ENCODE measurements around the gene PTPN7. TPM values are rescaled to one million over a fixed set of nuclear protein-coding genes. Genes with fewer than 3 reads are reported as not detected.

The PTPN7 gene
- total RNA-seq, 2 donors from 2014 or later = not detected

- Mint-ChIP-seq H3K4me3 (no peak overlapping the region), H3K36me3 (ENCODE audit: low read depth) (no peaks in the 10 kb centered on the region), H3K9me3 (no peaks in the 10 kb centered on the region), H3K4me1 (peaks cover 2% of the 10 kb centered on the region), H3K27ac (no peak overlapping the region), H3K27me3 (ENCODE audit: insufficient read depth) (peaks cover 39% of the 10 kb centered on the region)
- Histone ChIP-seq H3K27ac (ENCODE audit: low read depth, low read length) (no peak overlapping the region), H3K9ac (ENCODE audit: extremely low read depth, low read length, poor library complexity, severe bottlenecking) (no peak overlapping the region), H3K27me3 (ENCODE audit: control insufficient read depth, insufficient read depth, low read length, poor library complexity, severe bottlenecking) (peaks cover 42% of the 10 kb centered on the region), H3K36me3 (ENCODE audit: control insufficient read depth, insufficient read depth, low read length) (no peaks in the 10 kb centered on the region), H3K9me3 (ENCODE audit: control insufficient read depth, low read length) (no peaks in the 10 kb centered on the region), H3K4me1 (ENCODE audit: control insufficient read depth, insufficient read depth, low read length) (peaks cover 1% of the 10 kb centered on the region), H3K4me3 (ENCODE audit: low read length) (no peak overlapping the region)
- DNase-seq = no peak
- TF ChIP-seq CTCF (conservative IDR thresholded peaks at IDR 0.05) = no peak
- 80 to 88% methylated on average over 1 of the region's 1 CpG for WGBS, 2 experiments (ENCODE audit: insufficient coverage in 1 of 2, insufficient read length in 1 of 2)
Observed at GRCh38 chr1:202198366-202198724, 37.9 kb upstream of the PTPN7 start.

GRCh38 chr1:202197653-202198365, 37.4 kb upstream of the PTPN7 start:
- TF ChIP-seq CTCF (conservative IDR thresholded peaks at IDR 0.05) = no peak
- no peak overlapping the region for H3K9ac ChIP-seq (ENCODE audit: extremely low read depth, low read length, poor library complexity, severe bottlenecking)
- Mint-ChIP-seq H3K36me3 (ENCODE audit: low read depth) (no peaks in the 10 kb centered on the region), H3K27me3 (ENCODE audit: insufficient read depth) (peaks cover 43% of the 10 kb centered on the region), H3K4me3 (no peak overlapping the region), H3K27ac (no peak overlapping the region), H3K9me3 (no peaks in the 10 kb centered on the region), H3K4me1 (peaks cover 2% of the 10 kb centered on the region)
- no peak for DNase-seq
- peaks cover 6% of the 10 kb centered on the region for H3K4me1 ChIP-seq (ENCODE audit: control insufficient read depth, insufficient read depth, low read length)
- H3K4me3 ChIP-seq (ENCODE audit: low read length) = no peak overlapping the region
- 91 to 98% methylated on average over 4 to 7 of the region's 7 CpGs for WGBS, 2 experiments (ENCODE audit: insufficient coverage in 1 of 2, insufficient read length in 1 of 2)
- no peaks in the 10 kb centered on the region for H3K9me3 ChIP-seq (ENCODE audit: control insufficient read depth, low read length)
- H3K36me3 ChIP-seq (ENCODE audit: control insufficient read depth, insufficient read depth, low read length) = no peaks in the 10 kb centered on the region
- H3K27ac ChIP-seq (ENCODE audit: low read depth, low read length) = no peak overlapping the region
- H3K27me3 ChIP-seq (ENCODE audit: control insufficient read depth, insufficient read depth, low read length, poor library complexity, severe bottlenecking) = peaks cover 48% of the 10 kb centered on the region

- 66 to 71% methylated on average over 4 to 11 of the region's 11 CpGs for WGBS, 2 experiments (ENCODE audit: insufficient coverage in 1 of 2, insufficient read length in 1 of 2)
- Histone ChIP-seq H3K27ac (ENCODE audit: low read depth, low read length) (no peak overlapping the region), H3K4me3 (ENCODE audit: low read length) (no peak overlapping the region), H3K27me3 (ENCODE audit: control insufficient read depth, insufficient read depth, low read length, poor library complexity, severe bottlenecking) (peaks cover 49% of the 10 kb centered on the region), H3K36me3 (ENCODE audit: control insufficient read depth, insufficient read depth, low read length) (no peaks in the 10 kb centered on the region), H3K9ac (ENCODE audit: extremely low read depth, low read length, poor library complexity, severe bottlenecking) (no peak overlapping the region), H3K9me3 (ENCODE audit: control insufficient read depth, low read length) (no peaks in the 10 kb centered on the region), H3K4me1 (ENCODE audit: control insufficient read depth, insufficient read depth, low read length) (peaks cover 7% of the 10 kb centered on the region)
- Mint-ChIP-seq H3K36me3 (ENCODE audit: low read depth) (peaks cover 1% of the 10 kb centered on the region), H3K4me3 (peak overlapping the region; percentile 46), H3K27me3 (ENCODE audit: insufficient read depth) (peaks cover 45% of the 10 kb centered on the region), H3K27ac (no peak overlapping the region), H3K4me1 (peaks cover 6% of the 10 kb centered on the region), H3K9me3 (peaks cover 7% of the 10 kb centered on the region)
- TF ChIP-seq CTCF (conservative IDR thresholded peaks at IDR 0.05) = no peak
- DNase-seq = no peak
Observed at GRCh38 chr1:202194328-202194648, 33.9 kb upstream of the PTPN7 start.

Measured in endodermal cell (in vitro differentiated cells).